Type B pancreatic cell (in vitro differentiated cells): Measurements from ENCODE around the gene LRRC55. TPM values are rescaled to one million over a fixed set of nuclear protein-coding genes. Genes with fewer than 3 reads are reported as not detected.

ENCODE experiments used
- DNase-seq: peaks from one replicate; pipeline ENCODE4 v3.0.0; 2021; ENCODE audit warnings: mixed read lengths; ENCODE audit not compliant: unreplicated experiment; ENCODE audit errors: extremely low spot score
- H3K27ac Mint-ChIP-seq: 2 replicates; pipeline ENCODE4 v1.8.0; 2021; ENCODE audit warnings: mild to moderate bottlenecking, mixed read lengths
- H3K27me3 Mint-ChIP-seq: 2 replicates; pipeline ENCODE4 v1.8.0; 2021; ENCODE audit warnings: mixed read lengths
- H3K36me3 Mint-ChIP-seq: 2 replicates; pipeline ENCODE4 v1.8.0; 2021; ENCODE audit warnings: mixed read lengths
- H3K4me1 Mint-ChIP-seq: one replicate; pipeline ENCODE4 v1.8.0; 2021; ENCODE audit warnings: mixed read lengths; ENCODE audit not compliant: unreplicated experiment
- H3K4me3 Mint-ChIP-seq: 2 replicates; pipeline ENCODE4 v1.8.0; 2021; ENCODE audit warnings: mild to moderate bottlenecking, mixed read lengths
- H3K9me3 Mint-ChIP-seq: 2 replicates; pipeline ENCODE4 v1.8.0; 2021; ENCODE audit warnings: mixed read lengths
- CTCF ChIP-seq: fragments of 200-600 bp; sonication (generic); conservative IDR thresholded peaks from 2 replicates; pipeline ENCODE4 v1.5.0; 2021; ENCODE audit warnings: antibody characterized with exemption, mild to moderate bottlenecking
- total RNA-seq: library from RNA; stranded (reverse); gene quantifications from 2 replicates; pipeline ENCODE4 v1.2.1, GENCODE V29; 2021; ENCODE audit warnings: low replicate concordance

LRRC55 gene
- total RNA-seq, 1 donor from 2014 or later, result 2.9 TPM

- Mint-ChIP-seq H3K4me1 (peaks cover 22% of the 10 kb centered on the region), H3K36me3 (no peaks in the 10 kb centered on the region), H3K27ac (no peak overlapping the region), H3K9me3 (no peaks in the 10 kb centered on the region), H3K27me3 (peaks cover 17% of the 10 kb centered on the region), H3K4me3 (no peak overlapping the region)
- TF ChIP-seq CTCF, result no peak
- no peak for DNase-seq
Measured at GRCh38 chr11:57203882-57204480, 22.2 kb downstream of the LRRC55 start.

GRCh38 chr11:57205041-57205641 is 23.4 kb downstream of the LRRC55 start:
- H3K4me3 Mint-ChIP-seq, result no peak overlapping the region
- H3K27me3 Mint-ChIP-seq, result peaks cover 17% of the 10 kb centered on the region
- no peak for TF ChIP-seq CTCF
- no peak for DNase-seq
- no peak overlapping the region for H3K27ac Mint-ChIP-seq
- peaks cover 22% of the 10 kb centered on the region for H3K4me1 Mint-ChIP-seq
- H3K9me3 Mint-ChIP-seq, result no peaks in the 10 kb centered on the region
- no peaks in the 10 kb centered on the region for H3K36me3 Mint-ChIP-seq

DNA sequence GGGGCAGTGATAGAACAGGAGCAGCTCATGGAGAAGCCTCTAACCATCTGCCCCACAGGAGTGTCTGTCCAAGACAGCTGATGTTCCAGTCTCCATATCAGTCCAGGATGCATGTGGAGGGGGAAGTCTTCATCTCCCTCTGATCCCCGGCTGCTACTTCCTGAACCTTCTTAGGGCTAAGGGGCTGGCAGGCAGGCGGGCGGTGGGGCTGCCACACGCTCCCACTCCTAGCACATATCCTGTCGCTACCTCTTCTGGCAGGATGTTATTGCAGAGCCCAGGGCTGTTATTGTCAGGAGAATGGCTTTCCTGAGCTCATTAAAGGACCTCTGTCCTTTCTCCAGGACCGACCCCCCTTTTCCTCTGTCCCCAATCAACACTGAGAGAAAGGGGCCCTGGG is 25.4 kb downstream of the LRRC55 start:
- H3K36me3 Mint-ChIP-seq, result no peaks in the 10 kb centered on the region
- peaks cover 2% of the 10 kb centered on the region for H3K9me3 Mint-ChIP-seq

GRCh38 chr11:57210781-57211180 is 29.0 kb downstream of the LRRC55 start:
- H3K27ac Mint-ChIP-seq, result no peak overlapping the region
- no peak for TF ChIP-seq CTCF
- H3K36me3 Mint-ChIP-seq, result no peaks in the 10 kb centered on the region
- peaks cover 14% of the 10 kb centered on the region for H3K4me1 Mint-ChIP-seq
- no peaks in the 10 kb centered on the region for H3K27me3 Mint-ChIP-seq
- H3K9me3 Mint-ChIP-seq, result peaks cover 5% of the 10 kb centered on the region
- no peak overlapping the region for H3K4me3 Mint-ChIP-seq
- no peak for DNase-seq

More for the DNA sequence above, 25.4 kb downstream of the LRRC55 start:
- H3K4me3 Mint-ChIP-seq, result no peak overlapping the region
- no peak for TF ChIP-seq CTCF
- DNase-seq, result no peak
- peaks cover 13% of the 10 kb centered on the region for H3K27me3 Mint-ChIP-seq
- H3K4me1 Mint-ChIP-seq, result peaks cover 22% of the 10 kb centered on the region
- no peak overlapping the region for H3K27ac Mint-ChIP-seq

GRCh38 chr11:57213342-57214097 is 31.8 kb downstream of the LRRC55 start:
- Mint-ChIP-seq H3K36me3 (no peaks in the 10 kb centered on the region), H3K4me3 (no peak overlapping the region), H3K4me1 (peaks cover 12% of the 10 kb centered on the region), H3K9me3 (peaks cover 5% of the 10 kb centered on the region), H3K27me3 (no peaks in the 10 kb centered on the region), H3K27ac (no peak overlapping the region)
- TF ChIP-seq CTCF, result no peak
- no peak for DNase-seq
